ENCODE data around the gene CRYBG1. TPM values are rescaled to one million over a fixed set of nuclear protein-coding genes. Genes with fewer than 3 reads are reported as not detected.

Gene CRYBG1
- total and polyA plus RNA-seq, 2 donors (not counting 1 experiment from before 2014, with no cell fraction given), result 9.6 to 47.0 TPM

GRCh38 chr6:106488494-106489370 lies 128.2 kb downstream of the CRYBG1 start:
- Histone ChIP-seq H2AFZ (ENCODE audit: insufficient read depth, low read depth, low read length, poor library complexity, severe bottlenecking) (no peak overlapping the region), H3K27ac (ENCODE audit: low read length in 2 of 2) (no peak overlapping the region), H3K9me3 (ENCODE audit: control extremely low read depth in 1 of 3, control insufficient read depth in 2 of 3, insufficient read depth in 1 of 3, low read length in 2 of 3) (no peaks in the 10 kb centered on the region), H3K4me3 (ENCODE audit: control extremely low read depth in 1 of 5, extremely low read depth in 1 of 5, insufficient read depth in 1 of 5, low read depth in 2 of 5, low read length in 4 of 5) (no peak overlapping the region), H3K4me2 (replicated peaks; ENCODE audit: low read depth, low read length, poor library complexity, severe bottlenecking) (no peak overlapping the region), H3K9ac (ENCODE audit: low read length) (no peak overlapping the region), H4K20me1 (ENCODE audit: control insufficient read depth, insufficient read depth, low read length, poor library complexity, severe bottlenecking) (no peaks in the 10 kb centered on the region), H3K79me2 (ENCODE audit: control insufficient read depth, insufficient read depth, low read length) (no peaks in the 10 kb centered on the region), H3K4me1 (ENCODE audit: control insufficient read depth in 2 of 2, insufficient read depth in 2 of 2, low read length in 2 of 2) (peaks cover 0 to 4% of the 10 kb centered on the region in 2 donors), H3K27me3 (replicated peaks in 1 of 4; ENCODE audit: control extremely low read depth in 1 of 4, control insufficient read depth in 3 of 4, insufficient read depth in 4 of 4, low read length in 3 of 4) (no peaks in the 10 kb centered on the region), H3K36me3 (replicated peaks in 1 of 2; ENCODE audit: control extremely low read depth in 1 of 2, control insufficient read depth in 1 of 2, extremely low read depth in 1 of 2, insufficient read depth in 2 of 2, low read length in 1 of 2) (no peaks in the 10 kb centered on the region)
- ChIA-PET CTCF (interaction anchor here (0.7 kb wide), 1 partner anchor 579 kb away, joined by 5 read pairs; no protein-coding TSS in a partner anchor), POLR2A (no interaction called here)
- 100% methylated on average over 1 of the region's 4 CpGs for WGBS (ENCODE audit: insufficient coverage)
- Mint-ChIP-seq H3K4me1 (peaks cover 7% of the 10 kb centered on the region), H3K27ac (no peak overlapping the region), H3K9me3 (ENCODE audit: insufficient read depth) (no peaks in the 10 kb centered on the region), H3K4me3 (no peak overlapping the region), H3K27me3 (no peaks in the 10 kb centered on the region)
- TF ChIP-seq EZH2 (IDR thresholded peaks at IDR 0.05; ENCODE audit: borderline replicate concordance, insufficient read depth, low read depth, low read length, poor library complexity, severe bottlenecking), result no peak
- no peak for TF ChIP-seq CTCF (IDR thresholded peaks at IDR 0.05)
- DNase-seq (no peak), ATAC-seq (ENCODE audit: low read depth) (no peak)
- intact Hi-C loops (cut with micrococcal nuclease), result no loop called here

GRCh38 chr6:106490030-106490429 lies 129.5 kb downstream of the CRYBG1 start:
- POLR2A ChIA-PET, result no interaction called here
- H3K27me3 ChIP-seq (replicated peaks in 1 of 4; ENCODE audit: control extremely low read depth in 1 of 4, control insufficient read depth in 3 of 4, insufficient read depth in 4 of 4, low read length in 3 of 4), result no peaks in the 10 kb centered on the region

More at GRCh38 chr6:106490030-106490429, 129.5 kb downstream of the CRYBG1 start:
- no peak for ATAC-seq (ENCODE audit: low read depth)
- H3K4me3 Mint-ChIP-seq, result no peak overlapping the region
- no peak overlapping the region for H3K4me3 ChIP-seq (ENCODE audit: control extremely low read depth in 1 of 5, extremely low read depth in 1 of 5, insufficient read depth in 1 of 5, low read depth in 2 of 5, low read length in 4 of 5)
- DNase-seq, result no peak
- no CpG with 5 or more reads among the region's 1 CpG for WGBS (ENCODE audit: insufficient coverage)
- H3K36me3 ChIP-seq (replicated peaks in 1 of 2; ENCODE audit: control extremely low read depth in 1 of 2, control insufficient read depth in 1 of 2, extremely low read depth in 1 of 2, insufficient read depth in 2 of 2, low read length in 1 of 2), result no peaks in the 10 kb centered on the region
- H3K27ac ChIP-seq (ENCODE audit: low read length in 2 of 2), result no peak overlapping the region
- H3K4me2 ChIP-seq (replicated peaks; ENCODE audit: low read depth, low read length, poor library complexity, severe bottlenecking), result no peak overlapping the region
- H4K20me1 ChIP-seq (ENCODE audit: control insufficient read depth, insufficient read depth, low read length, poor library complexity, severe bottlenecking), result no peaks in the 10 kb centered on the region
- peaks cover 3 to 7% of the 10 kb centered on the region in 2 donors for H3K4me1 ChIP-seq (ENCODE audit: control insufficient read depth in 2 of 2, insufficient read depth in 2 of 2, low read length in 2 of 2)
- peaks cover 12% of the 10 kb centered on the region for H3K4me1 Mint-ChIP-seq
- H2AFZ ChIP-seq (ENCODE audit: insufficient read depth, low read depth, low read length, poor library complexity, severe bottlenecking), result no peak overlapping the region
- H3K9ac ChIP-seq (ENCODE audit: low read length), result no peak overlapping the region
- CTCF ChIA-PET, result no interaction called here
- intact Hi-C loops (cut with micrococcal nuclease), result no loop called here
- no peaks in the 10 kb centered on the region for H3K27me3 Mint-ChIP-seq
- no peak overlapping the region for H3K27ac Mint-ChIP-seq
- no peak for TF ChIP-seq CTCF (IDR thresholded peaks at IDR 0.05)
- no peaks in the 10 kb centered on the region for H3K9me3 Mint-ChIP-seq (ENCODE audit: insufficient read depth)
- no peaks in the 10 kb centered on the region for H3K9me3 ChIP-seq (ENCODE audit: control extremely low read depth in 1 of 3, control insufficient read depth in 2 of 3, insufficient read depth in 1 of 3, low read length in 2 of 3)
- no peaks in the 10 kb centered on the region for H3K79me2 ChIP-seq (ENCODE audit: control insufficient read depth, insufficient read depth, low read length)

Data from B cell (primary cell).